HEK293 (cell line): Measurements from ENCODE around the gene ENHO.

ENCODE experiments used
- CTCF ChIA-PET: fragments of 350-600 bp; formaldehyde crosslinking; extraction: SDS; loops from one replicate; lab custom pipeline; 2021; ENCODE audit warnings: antibody characterized with exemption; lab: Yijun Ruan, JAX
- POLR2A ChIA-PET: fragments of 300-600 bp; formaldehyde crosslinking; extraction: SDS; loops from one replicate; lab custom pipeline; 2020; ENCODE audit warnings: antibody characterized with exemption, inconsistent platforms; lab: Yijun Ruan, JAX
- H3K27ac ChIP-seq: fragments of 200-500 bp; sonication (Bioruptor generic); 2 replicates; pipeline ENCODE4 v1.5.1; 2014; ENCODE audit warnings: low read depth, low read length, control low read depth, inconsistent platforms; ENCODE audit errors: extremely low read depth
- H3K36me3 ChIP-seq, 2 experiments: fragments of 200-500 bp in 1 of 2; sonication (Bioruptor generic) in 1 of 2; 1 replicate in 1 of 2; 2 replicates in 1 of 2; pipeline ENCODE4 v1.5.1; 2014 to 2017; ENCODE audit warnings: inconsistent platforms in 2 of 2, low read length in 2 of 2; ENCODE audit not compliant: control insufficient read depth in 2 of 2, insufficient read depth in 1 of 2
- H3K4me1 ChIP-seq: fragments of 200-500 bp; sonication (Bioruptor generic); 2 replicates; pipeline ENCODE4 v1.5.1; 2014; ENCODE audit warnings: mild to moderate bottlenecking, low read length, inconsistent platforms; ENCODE audit not compliant: control insufficient read depth, insufficient read depth
- H3K4me3 ChIP-seq: 2 replicates; pipeline ENCODE4 v1.5.1; 2011; ENCODE audit warnings: low read depth, mild to moderate bottlenecking, control low read depth, low read length, moderate library complexity
- H3K9me3 ChIP-seq: fragments of 200-500 bp; sonication (Bioruptor generic); 2 replicates; pipeline ENCODE4 v1.5.1; 2014; ENCODE audit warnings: low read depth, low read length, inconsistent platforms; ENCODE audit not compliant: control insufficient read depth, insufficient read depth
- TSHZ1 ChIP-seq: fragments of 450-650 bp; formaldehyde crosslinking; IDR thresholded peaks from 2 replicates; pipeline ENCODE4 v1.5.1; 2016; ENCODE audit warnings: missing biosample characterization, missing genetic modification characterization, borderline replicate concordance
- ZSCAN18 ChIP-seq: fragments of 450-650 bp; formaldehyde crosslinking; IDR thresholded peaks from 2 replicates; pipeline ENCODE4 v1.5.1; 2016; ENCODE audit warnings: missing biosample characterization, missing genetic modification characterization

Gene ENHO

GRCh38 chr9:34477541-34477940 lies 45.2 kb downstream of the ENHO start (continued):
- TF ChIP-seq TSHZ1 (tag by site-specific recombination): no peak

DNA sequence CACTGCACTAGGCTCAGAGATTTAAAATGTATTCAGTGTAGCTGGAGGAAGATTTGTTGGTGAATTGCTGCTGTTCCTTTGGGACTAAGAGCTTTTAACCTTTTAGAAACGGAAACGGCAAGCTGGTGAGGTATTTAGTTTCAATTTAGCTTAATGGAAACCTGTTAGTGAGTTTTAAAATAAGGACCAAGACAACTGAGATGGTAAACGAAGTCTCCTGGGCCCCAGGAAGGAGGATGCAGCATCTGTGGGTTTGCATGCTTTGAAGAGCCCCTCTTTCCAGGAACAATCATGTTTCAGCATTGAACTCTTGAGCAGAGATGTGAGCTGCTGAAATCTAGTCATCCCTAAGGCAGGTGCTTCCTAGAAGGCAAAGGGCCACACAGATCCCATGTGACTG lies 47.7 kb downstream of the ENHO start:
- POLR2A ChIA-PET: no interaction called here
- H3K4me3 ChIP-seq: no peak overlapping the region
- TF ChIP-seq ZSCAN18: no peak
- TF ChIP-seq, all 188 proteins: peak for 0
- no peak overlapping the region for H3K27ac ChIP-seq
- CTCF ChIA-PET: interaction anchor here (0.6 to 1.5 kb wide), 4 partner anchors 15 to 159 kb away, joined by 4 read pairs; no protein-coding TSS in a partner anchor
- H3K9me3 ChIP-seq: no peaks in the 10 kb centered on the region
- no peaks in the 10 kb centered on the region for H3K36me3 ChIP-seq
- H3K4me1 ChIP-seq: no peaks in the 10 kb centered on the region
